Loucy (cell line): ENCODE measurements around the gene GALNT11.

Experiments
- H2AFZ ChIP-seq: fragments of 200-600 bp; sonication (generic); 2 replicates; pipeline ENCODE4 v1.6.0; 2016; ENCODE audit warnings: antibody characterized with exemption, mild to moderate bottlenecking, low read length, moderate library complexity
- H3F3A ChIP-seq: fragments of 200-600 bp; 2 replicates; pipeline ENCODE4 v1.6.0; 2016; ENCODE audit warnings: antibody characterized with exemption, low read depth, mild to moderate bottlenecking
- H3K27me3 ChIP-seq: fragments of 200-600 bp; sonication (generic); 2 replicates; pipeline ENCODE4 v1.6.1; 2014; ENCODE audit warnings: low read length, mild to moderate bottlenecking; ENCODE audit not compliant: insufficient read depth, poor library complexity, severe bottlenecking
- H3K36me3 ChIP-seq: fragments of 200-600 bp; sonication (generic); 2 replicates; pipeline ENCODE4 v1.6.1; 2016; ENCODE audit warnings: low read length; ENCODE audit not compliant: insufficient read depth
- H3K4me1 ChIP-seq: fragments of 200-600 bp; sonication (generic); 2 replicates; pipeline ENCODE4 v1.5.1; 2014; ENCODE audit warnings: low read length, mild to moderate bottlenecking; ENCODE audit not compliant: insufficient read depth, poor library complexity, severe bottlenecking
- H3K4me2 ChIP-seq: fragments of 200-600 bp; sonication (generic); 2 replicates; pipeline ENCODE4 v1.6.0; 2014; ENCODE audit warnings: antibody characterized with exemption, low read length, low read depth, mild to moderate bottlenecking; ENCODE audit not compliant: poor library complexity, severe bottlenecking
- H3K4me3 ChIP-seq: fragments of 200-600 bp; sonication (generic); 2 replicates; pipeline ENCODE4 v1.5.1; 2014; ENCODE audit warnings: low read length, mild to moderate bottlenecking, mixed read lengths; ENCODE audit not compliant: poor library complexity, severe bottlenecking
- H3K79me2 ChIP-seq: fragments of 200-600 bp; sonication (generic); 2 replicates; pipeline ENCODE4 v1.6.1; 2014; ENCODE audit warnings: low read length; ENCODE audit not compliant: insufficient read depth
- H3K9ac ChIP-seq: fragments of 200-600 bp; sonication (generic); 2 replicates; pipeline ENCODE4 v1.6.0; 2014; ENCODE audit warnings: mild to moderate bottlenecking, low read depth, low read length, moderate library complexity; ENCODE audit not compliant: poor library complexity, severe bottlenecking
- H3K9me2 ChIP-seq: fragments of 200-600 bp; sonication (generic); replicated peaks from 2 replicates; pipeline ENCODE4 v1.6.1; 2016; ENCODE audit warnings: low read depth, low read length, mixed read lengths
- H3K9me3 ChIP-seq: fragments of 200-600 bp; sonication (generic); 2 replicates; pipeline ENCODE4 v1.6.1; 2014; ENCODE audit warnings: mild to moderate bottlenecking, antibody characterized with exemption, low read length, low read depth; ENCODE audit not compliant: insufficient read depth
- H4K20me1 ChIP-seq: fragments of 200-600 bp; sonication (generic); 2 replicates; pipeline ENCODE4 v1.6.0; 2014; ENCODE audit warnings: antibody characterized with exemption, low read length, mild to moderate bottlenecking; ENCODE audit not compliant: insufficient read depth, poor library complexity, severe bottlenecking
- EZH2phosphoT487 ChIP-seq: fragments of 200-600 bp; IDR thresholded peaks from 2 replicates; pipeline ENCODE4 v1.6.1; 2018; ENCODE audit warnings: antibody characterized with exemption, mild to moderate bottlenecking, moderate library complexity, borderline replicate concordance
- TF ChIP-seq, protein P1 (sequence below): fragments of 200-600 bp; sonication (generic); conservative IDR thresholded peaks from 2 replicates; pipeline ENCODE4 v1.5.1; 2014; ENCODE audit warnings: mild to moderate bottlenecking, antibody characterized with exemption, low read length

GALNT11 gene

GRCh38 chr7:152112829-152113228 lies 87.4 kb downstream of the GALNT11 start:
- no peaks in the 10 kb centered on the region for H3K27me3 ChIP-seq
- H3K4me1 ChIP-seq, result no peaks in the 10 kb centered on the region
- no peak overlapping the region for H2AFZ ChIP-seq
- H3K4me3 ChIP-seq, result no peak overlapping the region
- no peaks in the 10 kb centered on the region for H3K79me2 ChIP-seq
- no peaks in the 10 kb centered on the region for H3K9me3 ChIP-seq
- no peaks in the 10 kb centered on the region for H3F3A ChIP-seq
- no peak overlapping the region for H3K4me2 ChIP-seq
- no peaks in the 10 kb centered on the region for H3K9me2 ChIP-seq
- H3K36me3 ChIP-seq, result peaks cover 5% of the 10 kb centered on the region; the same call in 1 of the 2 replicates
- H3K9ac ChIP-seq, result no peak overlapping the region
- H4K20me1 ChIP-seq, result no peaks in the 10 kb centered on the region
- TF ChIP-seq EZH2phosphoT487, result no peak
- TF ChIP-seq, protein P1, sequence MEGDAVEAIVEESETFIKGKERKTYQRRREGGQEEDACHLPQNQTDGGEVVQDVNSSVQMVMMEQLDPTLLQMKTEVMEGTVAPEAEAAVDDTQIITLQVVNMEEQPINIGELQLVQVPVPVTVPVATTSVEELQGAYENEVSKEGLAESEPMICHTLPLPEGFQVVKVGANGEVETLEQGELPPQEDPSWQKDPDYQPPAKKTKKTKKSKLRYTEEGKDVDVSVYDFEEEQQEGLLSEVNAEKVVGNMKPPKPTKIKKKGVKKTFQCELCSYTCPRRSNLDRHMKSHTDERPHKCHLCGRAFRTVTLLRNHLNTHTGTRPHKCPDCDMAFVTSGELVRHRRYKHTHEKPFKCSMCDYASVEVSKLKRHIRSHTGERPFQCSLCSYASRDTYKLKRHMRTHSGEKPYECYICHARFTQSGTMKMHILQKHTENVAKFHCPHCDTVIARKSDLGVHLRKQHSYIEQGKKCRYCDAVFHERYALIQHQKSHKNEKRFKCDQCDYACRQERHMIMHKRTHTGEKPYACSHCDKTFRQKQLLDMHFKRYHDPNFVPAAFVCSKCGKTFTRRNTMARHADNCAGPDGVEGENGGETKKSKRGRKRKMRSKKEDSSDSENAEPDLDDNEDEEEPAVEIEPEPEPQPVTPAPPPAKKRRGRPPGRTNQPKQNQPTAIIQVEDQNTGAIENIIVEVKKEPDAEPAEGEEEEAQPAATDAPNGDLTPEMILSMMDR, result no peak

GRCh38 chr7:152115021-152115718 lies 89.7 kb downstream of the GALNT11 start:
- no peaks in the 10 kb centered on the region for H3K9me3 ChIP-seq
- TF ChIP-seq, protein P1, result no peak
- no peak for TF ChIP-seq EZH2phosphoT487

DNA sequence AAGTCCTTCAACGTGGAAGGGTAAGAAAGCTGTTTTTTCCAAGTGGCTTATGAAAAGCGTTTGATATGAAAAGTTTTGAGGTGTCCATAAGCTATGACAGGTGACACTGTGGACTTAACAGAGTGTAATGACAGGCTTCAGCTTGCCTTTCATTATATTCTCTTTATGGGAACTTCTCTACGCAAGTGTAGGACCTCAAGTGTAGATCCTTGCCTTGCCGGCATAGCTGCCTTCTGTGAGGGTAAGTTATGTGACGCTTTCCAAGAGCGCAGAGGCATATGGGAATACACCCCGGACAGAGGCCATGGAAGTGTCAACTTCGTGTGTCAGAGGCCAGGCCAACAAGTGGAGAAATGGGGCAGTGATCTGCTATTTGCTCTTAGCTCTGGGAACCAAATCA lies 91.9 kb downstream of the GALNT11 start:
- peaks cover 3% of the 10 kb centered on the region for H3K4me1 ChIP-seq
- no peak overlapping the region for H2AFZ ChIP-seq
- H3K9me2 ChIP-seq, result no peaks in the 10 kb centered on the region
- H3K4me2 ChIP-seq, result no peak overlapping the region
- no peaks in the 10 kb centered on the region for H3F3A ChIP-seq
- no peaks in the 10 kb centered on the region for H3K9me3 ChIP-seq
- H3K9ac ChIP-seq, result no peak overlapping the region
- no peaks in the 10 kb centered on the region for H4K20me1 ChIP-seq
- H3K4me3 ChIP-seq, result no peak overlapping the region
- TF ChIP-seq, protein P1, result no peak
- TF ChIP-seq EZH2phosphoT487, result no peak
- no peaks in the 10 kb centered on the region for H3K79me2 ChIP-seq
- H3K27me3 ChIP-seq, result no peaks in the 10 kb centered on the region
- peaks cover 44% of the 10 kb centered on the region; the same call in 1 of the 2 replicates for H3K36me3 ChIP-seq

More at GRCh38 chr7:152115021-152115718, 89.7 kb downstream of the GALNT11 start:
- no peaks in the 10 kb centered on the region for H3K79me2 ChIP-seq
- H3F3A ChIP-seq, result no peaks in the 10 kb centered on the region
- no peaks in the 10 kb centered on the region for H3K9me2 ChIP-seq
- H3K36me3 ChIP-seq, result peaks cover 27% of the 10 kb centered on the region; the same call in 1 of the 2 replicates
- no peak overlapping the region for H3K4me2 ChIP-seq
- H3K4me3 ChIP-seq, result no peak overlapping the region
- no peaks in the 10 kb centered on the region for H3K27me3 ChIP-seq
- H4K20me1 ChIP-seq, result no peaks in the 10 kb centered on the region
- H3K4me1 ChIP-seq, result no peaks in the 10 kb centered on the region
- H2AFZ ChIP-seq, result no peak overlapping the region
- H3K9ac ChIP-seq, result no peak overlapping the region
